C4-2B (cell line): ENCODE results near the gene GALNT2.

ENCODE experiments used
- H3K27ac ChIP-seq: fragments of 450-650 bp; 2 replicates; pipeline ENCODE4 v1.5.1; 2017
- CTCF ChIP-seq: fragments of 450-650 bp; conservative IDR thresholded peaks from 2 replicates; pipeline ENCODE4 v1.5.1; 2017; ENCODE audit warnings: mild to moderate bottlenecking
- ZFX ChIP-seq: fragments of 450-650 bp; IDR thresholded peaks from 2 replicates; pipeline ENCODE4 v1.6.1; 2017

Gene GALNT2

GRCh38 chr1:230148126-230148652, 81.2 kb downstream of the GALNT2 start:
- TF ChIP-seq ZFX (no peak), CTCF (no peak)
- no peak overlapping the region for H3K27ac ChIP-seq

GRCh38 chr1:230148768-230149469, 81.9 kb downstream of the GALNT2 start:
- TF ChIP-seq ZFX (no peak), CTCF (no peak)
- H3K27ac ChIP-seq = no peak overlapping the region

GRCh38 chr1:230149751-230150584, 82.9 kb downstream of the GALNT2 start:
- no peak overlapping the region for H3K27ac ChIP-seq
- TF ChIP-seq CTCF (no peak), ZFX (no peak)

GRCh38 chr1:230150615-230151014, 83.6 kb downstream of the GALNT2 start:
- TF ChIP-seq ZFX (no peak), CTCF (no peak)
- no peak overlapping the region for H3K27ac ChIP-seq

GRCh38 chr1:230151924-230152468, 85.0 kb downstream of the GALNT2 start:
- TF ChIP-seq ZFX = no peak
- TF ChIP-seq CTCF = no peak

GRCh38 chr1:230152999-230153398, 86.0 kb downstream of the GALNT2 start:
- TF ChIP-seq ZFX (no peak), CTCF (no peak)
- no peak overlapping the region for H3K27ac ChIP-seq

More at GRCh38 chr1:230151924-230152468, 85.0 kb downstream of the GALNT2 start:
- H3K27ac ChIP-seq = no peak overlapping the region
